Esophagus muscularis mucosa (tissue), 4 donors: ENCODE data around the gene FCAMR. TPM values are rescaled to one million over a fixed set of nuclear protein-coding genes. Genes with fewer than 3 reads are reported as not detected.

Source experiments
- DNase-seq: peaks from one replicate; pipeline ENCODE4 v3.0.0-alpha.2; 2017; ENCODE audit errors: extremely low spot score
- H3K27ac ChIP-seq, 4 donors: fragments of 200-600 bp; sonication (generic); replicated peaks in 1 of 4; 1 replicate in 3 of 4; 2 replicates in 1 of 4; pipeline ENCODE4 v1.5.1; 2016 to 2019; ENCODE audit warnings: mild to moderate bottlenecking in 1 of 4
- H3K27me3 ChIP-seq, 4 donors: fragments of 200-600 bp; sonication (generic); one replicate each; pipeline versions ENCODE4 v1.5.1 to v1.6.0; 2016 to 2019
- H3K36me3 ChIP-seq, 4 donors: fragments of 200-600 bp; sonication (generic); one replicate each; pipeline ENCODE4 v1.5.1; 2016 to 2019
- H3K4me1 ChIP-seq, 4 donors: fragments of 200-600 bp; sonication (generic); one replicate each; pipeline ENCODE4 v1.5.1; 2016 to 2019
- H3K4me3 ChIP-seq, 4 donors: fragments of 200-600 bp; sonication (generic); 1 replicate in 2 of 4; 2 replicates in 2 of 4; pipeline ENCODE4 v1.5.1; 2016 to 2019; ENCODE audit warnings: mild to moderate bottlenecking in 4 of 4, moderate library complexity in 1 of 4
- H3K9me3 ChIP-seq, 4 donors: fragments of 200-600 bp; sonication (generic); 1 replicate in 3 of 4; 2 replicates in 1 of 4; pipeline ENCODE4 v1.5.1; 2016 to 2019
- CTCF ChIP-seq, 3 experiments: fragments of 200-600 bp in 2 of 3; fragments of 450-650 bp in 1 of 3; sonication (generic) in 2 of 3; IDR thresholded peaks; one replicate each; pipeline ENCODE4 v1.5.1; 2017 to 2019; ENCODE audit warnings: antibody characterized with exemption in 3 of 3, mild to moderate bottlenecking in 2 of 3, moderate library complexity in 1 of 3
- EP300 ChIP-seq: sonication (generic); formaldehyde crosslinking; IDR thresholded peaks from one replicate; pipeline ENCODE4 v1.6.1; 2017; ENCODE audit warnings: antibody characterized with exemption
- POLR2A ChIP-seq: fragments of 450-650 bp; IDR thresholded peaks from one replicate; pipeline ENCODE4 v1.6.1; 2017; ENCODE audit warnings: antibody characterized with exemption, moderate library complexity, mild to moderate bottlenecking, low read depth
- POLR2AphosphoS5 ChIP-seq, 2 donors: sonication (generic); formaldehyde crosslinking; IDR thresholded peaks; one replicate each; pipeline ENCODE4 v1.6.1; 2017; ENCODE audit warnings: antibody characterized with exemption in 2 of 2
- WGBS: methylation state at CpG from one replicate; pipeline ENCODE4 v1.1.5; 2018; 5-methylcytosine and 5-hydroxymethylcytosine counted together
- intact Hi-C: fragments of 100-400 bp; cut with DNase I; formaldehyde crosslinking; loops from one replicate; pipeline ENCODE4 v1.15.1; 2023
- total RNA-seq, 4 donors: library from RNA; depleted of rRNA; stranded (reverse); fragments of >200 nt; gene quantifications; one replicate each; pipeline versions ENCODE4 v1.1.0 to v1.2.1, GENCODE V29; 2016

The FCAMR gene
- total RNA-seq, 4 donors from 2014 or later: not detected

GRCh38 chr1:206992790-206993189 is 22.5 kb upstream of the FCAMR start:
- no peak for DNase-seq
- H3K4me3 ChIP-seq: no peak overlapping the region
- no peak for TF ChIP-seq POLR2A
- TF ChIP-seq CTCF (IDR thresholded peaks at IDR 0.05): no peak
- TF ChIP-seq POLR2AphosphoS5 (IDR thresholded peaks at IDR 0.05): no peak
- no peak for TF ChIP-seq EP300
- no peaks in the 10 kb centered on the region for H3K36me3 ChIP-seq
- H3K4me1 ChIP-seq: no peaks in the 10 kb centered on the region
- no peak overlapping the region for H3K27ac ChIP-seq
- intact Hi-C loops: no loop called here
- H3K9me3 ChIP-seq: no peaks in the 10 kb centered on the region
- H3K27me3 ChIP-seq: peaks cover 0 to 12% (median 0%) of the 10 kb centered on the region in 4 donors

GRCh38 chr1:206987873-206988272 is 17.6 kb upstream of the FCAMR start:
- intact Hi-C loops: loop anchor here (10.0 kb wide), 1 partner anchor 383 kb away; no protein-coding TSS in a partner anchor
- 92% methylated on average over 1 of the region's 1 CpG for WGBS

GRCh38 chr1:206986885-206987284 is 16.6 kb upstream of the FCAMR start:
- Histone ChIP-seq H3K9me3 (no peaks in the 10 kb centered on the region), H3K4me3 (no peak overlapping the region), H3K36me3 (no peaks in the 10 kb centered on the region), H3K4me1 (no peaks in the 10 kb centered on the region), H3K27ac (no peak overlapping the region), H3K27me3 (peaks cover 0 to 11% (median 0%) of the 10 kb centered on the region in 4 donors)
- 80% methylated on average over 3 of the region's 3 CpGs for WGBS
- intact Hi-C loops: loop anchor here (10.0 kb wide), 1 partner anchor 382 kb away; no protein-coding TSS in a partner anchor
- DNase-seq: no peak
- no peak for TF ChIP-seq POLR2AphosphoS5 (IDR thresholded peaks at IDR 0.05)
- no peak for TF ChIP-seq POLR2A
- TF ChIP-seq CTCF (IDR thresholded peaks at IDR 0.05): no peak
- TF ChIP-seq EP300: no peak

More at GRCh38 chr1:206987873-206988272, 17.6 kb upstream of the FCAMR start:
- no peak for DNase-seq
- Histone ChIP-seq H3K27me3 (peaks cover 0 to 19% (median 0%) of the 10 kb centered on the region in 4 donors), H3K4me3 (no peak overlapping the region), H3K36me3 (no peaks in the 10 kb centered on the region), H3K4me1 (no peaks in the 10 kb centered on the region), H3K9me3 (no peaks in the 10 kb centered on the region), H3K27ac (no peak overlapping the region)
- TF ChIP-seq POLR2A (no peak), EP300 (no peak), POLR2AphosphoS5 (IDR thresholded peaks at IDR 0.05) (no peak), CTCF (IDR thresholded peaks at IDR 0.05) (no peak)

- WGBS: 88% methylated on average over 3 of the region's 3 CpGs
- Histone ChIP-seq H3K9me3 (no peaks in the 10 kb centered on the region), H3K27me3 (peaks cover 0 to 7% (median 0%) of the 10 kb centered on the region in 4 donors), H3K27ac (no peak overlapping the region), H3K4me1 (no peaks in the 10 kb centered on the region), H3K36me3 (no peaks in the 10 kb centered on the region), H3K4me3 (no peak overlapping the region)
- TF ChIP-seq EP300: no peak
- TF ChIP-seq CTCF (IDR thresholded peaks at IDR 0.05): no peak
- no peak for TF ChIP-seq POLR2A
- TF ChIP-seq POLR2AphosphoS5 (IDR thresholded peaks at IDR 0.05): no peak
- no peak for DNase-seq
- intact Hi-C loops: loop anchor here (10.0 kb wide), 1 partner anchor 382 kb away; no protein-coding TSS in a partner anchor
Measured at GRCh38 chr1:206986402-206986801, 16.1 kb upstream of the FCAMR start.
